OCI-LY3 (cell line): ENCODE measurements around the gene DEDD2.
A peak's percentile ranks its signal among the peaks of the same experiment; 100 is the strongest.

ENCODE experiments used
- H2AFZ ChIP-seq: fragments of 200-600, 300-600 bp; shearing (Covaris generic); 2 replicates; pipeline ENCODE4 v1.6.0; 2014; ENCODE audit warnings: antibody characterized with exemption, low read depth, low read length
- H3K27ac ChIP-seq: fragments of 200-600, 300-600 bp; sonication (generic); 2 replicates; pipeline ENCODE4 v1.5.1; 2014; ENCODE audit warnings: mild to moderate bottlenecking, low read length, moderate library complexity, mixed read lengths
- H3K27me3 ChIP-seq: fragments of 200-600, 300-600 bp; sonication (generic); 2 replicates; pipeline ENCODE4 v1.6.1; 2014; ENCODE audit warnings: low read depth, low read length, mixed read lengths
- H3K36me3 ChIP-seq: fragments of 200-600, 300-600 bp; sonication (generic); replicated peaks from 2 replicates; pipeline ENCODE3; 2014; ENCODE audit warnings: low read depth, low read length, mixed read lengths
- H3K4me1 ChIP-seq: fragments of 300-600, 200-600 bp; sonication (generic); 2 replicates; pipeline ENCODE4 v1.6.1; 2014; ENCODE audit warnings: low read length, mixed read lengths
- H3K4me2 ChIP-seq: fragments of 200-600, 300-600 bp; sonication (generic); 2 replicates; pipeline ENCODE4 v1.6.1; 2014; ENCODE audit warnings: low read length, mixed read lengths
- H3K4me3 ChIP-seq: fragments of 300-600, 200-600 bp; sonication (generic); 2 replicates; pipeline ENCODE4 v1.5.1; 2014; ENCODE audit warnings: antibody characterized with exemption, mild to moderate bottlenecking, low read length, moderate library complexity
- H3K79me2 ChIP-seq: fragments of 300-600, 200-600 bp; shearing (Covaris generic); 2 replicates; pipeline ENCODE4 v1.6.1; 2014; ENCODE audit warnings: mild to moderate bottlenecking, low read length, mixed read lengths
- H3K9ac ChIP-seq: fragments of 300-600, 200-600 bp; shearing (Covaris generic); 2 replicates; pipeline ENCODE4 v1.6.0; 2014; ENCODE audit warnings: mild to moderate bottlenecking, low read length, moderate library complexity
- H3K9me3 ChIP-seq: fragments of 200-600, 300-600 bp; shearing (Covaris generic); 2 replicates; pipeline ENCODE4 v1.6.1; 2014; ENCODE audit warnings: low read length, mixed read lengths; ENCODE audit not compliant: insufficient read depth
- H4K20me1 ChIP-seq: fragments of 200-600, 300-600 bp; sonication (generic); 2 replicates; pipeline ENCODE4 v1.6.1; 2016; ENCODE audit warnings: low read length, mixed read lengths; ENCODE audit not compliant: insufficient read depth
- EZH2phosphoT487 ChIP-seq: fragments of 200-600 bp; shearing (Covaris generic); IDR thresholded peaks from 2 replicates; pipeline ENCODE4 v1.6.1; 2018; ENCODE audit warnings: antibody characterized with exemption, mixed run types, low read depth
- TF ChIP-seq, protein P1 (sequence below): fragments of 200-600, 300-600 bp; sonication (generic); IDR thresholded peaks from 2 replicates; pipeline ENCODE4 v1.5.1; 2014; ENCODE audit warnings: antibody characterized with exemption, low read length, low read depth

Gene DEDD2

DNA sequence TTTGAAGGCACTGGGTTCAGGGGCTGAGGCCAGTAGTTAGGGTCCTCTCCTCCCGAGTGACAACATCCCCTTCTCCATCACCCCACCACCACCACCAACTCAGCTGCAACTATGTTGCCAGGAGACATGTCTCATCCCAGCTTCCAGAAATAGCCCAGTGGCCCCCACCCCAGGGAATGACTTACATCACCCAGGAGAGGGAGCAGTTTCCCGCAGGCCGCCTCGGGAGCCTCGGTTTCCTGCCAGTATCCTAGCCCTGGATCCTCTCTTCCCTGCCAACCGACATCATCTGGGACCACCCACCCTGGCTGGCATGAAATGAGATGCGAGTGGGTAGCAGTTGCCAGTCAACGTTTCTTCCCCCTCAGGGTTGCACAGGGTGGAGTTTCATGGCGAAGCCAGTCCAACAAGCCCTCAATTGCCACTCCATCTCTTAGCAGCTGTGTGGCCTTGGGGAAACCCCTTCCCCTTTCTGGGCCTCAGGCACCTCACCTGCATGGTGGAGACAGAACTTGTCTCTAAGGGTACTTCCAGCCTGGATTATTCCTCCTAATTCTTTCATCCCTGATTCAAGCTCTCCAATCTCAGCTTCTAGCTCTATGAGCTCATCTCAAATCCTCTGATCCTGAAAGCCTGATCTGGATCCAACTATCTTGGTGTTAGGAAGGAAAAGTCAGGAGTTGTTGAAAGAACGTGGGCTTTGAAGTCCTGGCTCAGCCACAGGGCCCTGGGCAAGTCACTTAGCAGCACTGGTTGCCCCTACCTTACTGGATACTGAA is 28.9 kb upstream of the DEDD2 start:
- H3K27ac ChIP-seq = peak overlapping the region; percentile 13; the same call in 1 of the 2 replicates
- TF ChIP-seq EZH2phosphoT487 = no peak
- TF ChIP-seq, protein P1, sequence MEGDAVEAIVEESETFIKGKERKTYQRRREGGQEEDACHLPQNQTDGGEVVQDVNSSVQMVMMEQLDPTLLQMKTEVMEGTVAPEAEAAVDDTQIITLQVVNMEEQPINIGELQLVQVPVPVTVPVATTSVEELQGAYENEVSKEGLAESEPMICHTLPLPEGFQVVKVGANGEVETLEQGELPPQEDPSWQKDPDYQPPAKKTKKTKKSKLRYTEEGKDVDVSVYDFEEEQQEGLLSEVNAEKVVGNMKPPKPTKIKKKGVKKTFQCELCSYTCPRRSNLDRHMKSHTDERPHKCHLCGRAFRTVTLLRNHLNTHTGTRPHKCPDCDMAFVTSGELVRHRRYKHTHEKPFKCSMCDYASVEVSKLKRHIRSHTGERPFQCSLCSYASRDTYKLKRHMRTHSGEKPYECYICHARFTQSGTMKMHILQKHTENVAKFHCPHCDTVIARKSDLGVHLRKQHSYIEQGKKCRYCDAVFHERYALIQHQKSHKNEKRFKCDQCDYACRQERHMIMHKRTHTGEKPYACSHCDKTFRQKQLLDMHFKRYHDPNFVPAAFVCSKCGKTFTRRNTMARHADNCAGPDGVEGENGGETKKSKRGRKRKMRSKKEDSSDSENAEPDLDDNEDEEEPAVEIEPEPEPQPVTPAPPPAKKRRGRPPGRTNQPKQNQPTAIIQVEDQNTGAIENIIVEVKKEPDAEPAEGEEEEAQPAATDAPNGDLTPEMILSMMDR = no peak
- peaks cover 15% of the 10 kb centered on the region for H3K36me3 ChIP-seq
- H3K9me3 ChIP-seq = no peaks in the 10 kb centered on the region
- peak overlapping the region; percentile 28; the same call in 1 of the 2 replicates for H3K4me2 ChIP-seq
- no peak overlapping the region for H3K9ac ChIP-seq
- peaks cover 17% of the 10 kb centered on the region for H4K20me1 ChIP-seq
- H3K4me3 ChIP-seq = no peak overlapping the region
- peaks cover 37% of the 10 kb centered on the region for H3K79me2 ChIP-seq
- H3K27me3 ChIP-seq = no peaks in the 10 kb centered on the region
- no peak overlapping the region for H2AFZ ChIP-seq
- H3K4me1 ChIP-seq = peaks cover 19% of the 10 kb centered on the region

GRCh38 chr19:42245231-42245630 is 27.8 kb upstream of the DEDD2 start:
- H3K4me3 ChIP-seq = peak overlapping the region; percentile 82
- peak overlapping the region; percentile 35 for H3K27ac ChIP-seq
- H3K4me1 ChIP-seq = peaks cover 29% of the 10 kb centered on the region
- H3K27me3 ChIP-seq = no peaks in the 10 kb centered on the region
- TF ChIP-seq, protein P1 = no peak
- TF ChIP-seq EZH2phosphoT487 = no peak
- H3K36me3 ChIP-seq = peaks cover 18% of the 10 kb centered on the region
- no peaks in the 10 kb centered on the region for H3K9me3 ChIP-seq
- H3K4me2 ChIP-seq = peak overlapping the region; percentile 84
- H3K9ac ChIP-seq = peak overlapping the region; percentile 44
- peaks cover 39% of the 10 kb centered on the region for H3K79me2 ChIP-seq
- H2AFZ ChIP-seq = peak overlapping the region; percentile 24
- peaks cover 8% of the 10 kb centered on the region for H4K20me1 ChIP-seq

GRCh38 chr19:42244347-42245220 is 27.1 kb upstream of the DEDD2 start:
- TF ChIP-seq, protein P1 = peak; percentile 83
- TF ChIP-seq EZH2phosphoT487 = no peak
- Histone ChIP-seq H3K27ac (peak overlapping the region; percentile 71), H2AFZ (peak overlapping the region; percentile 88), H3K27me3 (no peaks in the 10 kb centered on the region), H3K9me3 (no peaks in the 10 kb centered on the region), H3K36me3 (peaks cover 21% of the 10 kb centered on the region), H4K20me1 (peaks cover 1% of the 10 kb centered on the region), H3K9ac (peak overlapping the region; percentile 79), H3K4me3 (peak overlapping the region; percentile 82), H3K4me1 (peaks cover 29% of the 10 kb centered on the region), H3K4me2 (peak overlapping the region; percentile 84), H3K79me2 (peaks cover 39% of the 10 kb centered on the region)
